Panc1 (cell line): ENCODE measurements around the gene ZBED5.

Experiments
- CTCF ChIP-seq: fragments of 450-650 bp; IDR thresholded peaks from 2 replicates; pipeline ENCODE4 v1.5.1; 2017; ENCODE audit warnings: mild to moderate bottlenecking
- POLR2AphosphoS5 ChIP-seq: IDR thresholded peaks from 2 replicates; pipeline ENCODE4 v1.6.1; 2012; ENCODE audit warnings: mild to moderate bottlenecking, low read depth, low read length, moderate library complexity
- TCF7L2 ChIP-seq: IDR thresholded peaks from 2 replicates; pipeline ENCODE4 v1.6.1; 2011; ENCODE audit warnings: mild to moderate bottlenecking, low read depth, low read length, inconsistent platforms

- TF ChIP-seq POLR2AphosphoS5: no peak
- TF ChIP-seq CTCF: no peak
- TF ChIP-seq TCF7L2: no peak
These were observed 9.1 kb upstream of the ZBED5 start for GRCh38 chr11:10866893-10867331.
